Lower lobe of right lung (tissue), 2 donors: ENCODE results near the gene C16orf74. TPM values are rescaled to one million over a fixed set of nuclear protein-coding genes. Genes with fewer than 3 reads are reported as not detected.
A peak's percentile ranks its signal among the peaks of the same experiment; 100 is the strongest.

ENCODE experiments used
- ATAC-seq, 2 donors: fragments of 200-7000 bp; cut with Tn5 transposase; one replicate each; pipeline ENCODE4 v1.9.1; 2020 to 2022; ENCODE audit warnings: mild to moderate bottlenecking in 2 of 2, moderate library complexity in 2 of 2
- DNase-seq: peaks from one replicate; pipeline ENCODE4 v3.0.0-alpha.2; 2020
- H3K27ac ChIP-seq: fragments of 200-600 bp; one replicate; pipeline ENCODE4 v1.8.0; 2022
- H3K27me3 ChIP-seq: fragments of 200-600 bp; one replicate; pipeline ENCODE4 v1.8.0; 2022; ENCODE audit warnings: low read depth
- H3K36me3 ChIP-seq: fragments of 200-600 bp; one replicate; pipeline ENCODE4 v1.8.0; 2022; ENCODE audit warnings: mild to moderate bottlenecking
- H3K4me1 ChIP-seq: fragments of 200-600 bp; one replicate; pipeline ENCODE4 v1.8.0; 2022
- H3K4me3 ChIP-seq: fragments of 200-600 bp; one replicate; pipeline ENCODE4 v1.8.0; 2022; ENCODE audit warnings: mild to moderate bottlenecking
- H3K9me3 ChIP-seq: fragments of 200-600 bp; one replicate; pipeline ENCODE4 v1.8.0; 2022
- CTCF ChIP-seq: fragments of 200-600 bp; IDR thresholded peaks from one replicate; pipeline ENCODE4 v1.8.0; 2022; ENCODE audit warnings: antibody characterized with exemption, mild to moderate bottlenecking
- intact Hi-C: fragments of 100-400 bp; cut with DNase I; formaldehyde crosslinking; loops from one replicate; pipeline ENCODE4 v1.11.0; 2022
- total RNA-seq: library from RNA; stranded (reverse); fragmentation: NEBNext Ultra II Directional; extraction: Animal tissue kit (Norgen Biotek cat#: 25700); gene quantifications from one replicate; pipeline ENCODE4 v1.2.1, GENCODE V29; 2021
- donor health status: DM: no; HTN: yes; CAD: no; lungs with severe emphysema.

C16orf74 gene
- total RNA-seq, 1 donor from 2014 or later: 1.5 TPM

- Histone ChIP-seq H3K27me3 (peaks cover 5% of the 10 kb centered on the region), H3K27ac (no peak overlapping the region), H3K9me3 (no peaks in the 10 kb centered on the region), H3K36me3 (no peaks in the 10 kb centered on the region), H3K4me1 (peaks cover 25% of the 10 kb centered on the region), H3K4me3 (no peak overlapping the region)
- intact Hi-C loops: no loop called here
- no peak for TF ChIP-seq CTCF
- peak in 1 of 2 donors; percentile 4 for ATAC-seq
- DNase-seq: no peak
These were observed 3.1 kb upstream of the C16orf74 start for GRCh38 chr16:85753976-85754375.

- H3K36me3 ChIP-seq: no peaks in the 10 kb centered on the region
- peaks cover 25% of the 10 kb centered on the region for H3K4me1 ChIP-seq
- no peaks in the 10 kb centered on the region for H3K9me3 ChIP-seq
- no peak overlapping the region for H3K4me3 ChIP-seq
- no peak for DNase-seq
- peak in 1 of 2 donors; percentile 35 for ATAC-seq
- peaks cover 5% of the 10 kb centered on the region for H3K27me3 ChIP-seq
- intact Hi-C loops: no loop called here
- no peak for TF ChIP-seq CTCF
- H3K27ac ChIP-seq: no peak overlapping the region
These were observed 2.7 kb upstream of the C16orf74 start for GRCh38 chr16:85753559-85753958.

GRCh38 chr16:85752511-85753420, 1.9 kb upstream of the C16orf74 start:
- no peak overlapping the region for H3K4me3 ChIP-seq
- TF ChIP-seq CTCF: no peak
- H3K27me3 ChIP-seq: peaks cover 5% of the 10 kb centered on the region
- H3K36me3 ChIP-seq: no peaks in the 10 kb centered on the region
- no peaks in the 10 kb centered on the region for H3K9me3 ChIP-seq
- intact Hi-C loops: no loop called here
- DNase-seq: no peak
- H3K27ac ChIP-seq: no peak overlapping the region
- no peak for ATAC-seq
- H3K4me1 ChIP-seq: peaks cover 25% of the 10 kb centered on the region

GRCh38 chr16:85751698-85752501, 1.0 kb upstream of the C16orf74 start:
- peaks cover 5% of the 10 kb centered on the region for H3K27me3 ChIP-seq
- peaks cover 25% of the 10 kb centered on the region for H3K4me1 ChIP-seq
- TF ChIP-seq CTCF: no peak
- no peak for DNase-seq
- H3K4me3 ChIP-seq: no peak overlapping the region
- H3K9me3 ChIP-seq: no peaks in the 10 kb centered on the region
- no peaks in the 10 kb centered on the region for H3K36me3 ChIP-seq
- H3K27ac ChIP-seq: no peak overlapping the region
- no peak for ATAC-seq
- intact Hi-C loops: no loop called here

- intact Hi-C loops: no loop called here
- peaks cover 5% of the 10 kb centered on the region for H3K27me3 ChIP-seq
- peaks cover 25% of the 10 kb centered on the region for H3K4me1 ChIP-seq
- TF ChIP-seq CTCF: no peak
- DNase-seq: peak; percentile 62
- peak; percentile 24 to 46 for ATAC-seq
- H3K27ac ChIP-seq: no peak overlapping the region
- peak overlapping the region; percentile 66 for H3K4me3 ChIP-seq
- H3K9me3 ChIP-seq: no peaks in the 10 kb centered on the region
- no peaks in the 10 kb centered on the region for H3K36me3 ChIP-seq
These were observed 610 bp downstream of the C16orf74 start for GRCh38 chr16:85750146-85750826.
